T47D (cell line): ENCODE results near the gene CIAO2B.
"Not testable (repeated sequence)": the region's sequence is repeated elsewhere in the genome, so short reads cannot be mapped to it uniquely, and the experiment has no call there.

ENCODE experiments used
- DNase-seq, 2 experiments: peaks; one replicate each; pipeline versions ENCODE4 v3.0.0 to v3.0.0-alpha.2; 2011 to 2012; ENCODE audit warnings: low read depth in 1 of 2, low spot score in 1 of 2
- JUND ChIP-seq: IDR thresholded peaks from 2 replicates; pipeline ENCODE4 v1.6.1; 2012; ENCODE audit warnings: low read depth
- in situ Hi-C: cut with HindIII; loops from 2 replicates; pipeline ENCODE4 v1.10.0; 2016; ENCODE audit warnings: low sequenced_read_pairs, low pct_unique_long_range_greater_than_20kb

Gene CIAO2B

DNA sequence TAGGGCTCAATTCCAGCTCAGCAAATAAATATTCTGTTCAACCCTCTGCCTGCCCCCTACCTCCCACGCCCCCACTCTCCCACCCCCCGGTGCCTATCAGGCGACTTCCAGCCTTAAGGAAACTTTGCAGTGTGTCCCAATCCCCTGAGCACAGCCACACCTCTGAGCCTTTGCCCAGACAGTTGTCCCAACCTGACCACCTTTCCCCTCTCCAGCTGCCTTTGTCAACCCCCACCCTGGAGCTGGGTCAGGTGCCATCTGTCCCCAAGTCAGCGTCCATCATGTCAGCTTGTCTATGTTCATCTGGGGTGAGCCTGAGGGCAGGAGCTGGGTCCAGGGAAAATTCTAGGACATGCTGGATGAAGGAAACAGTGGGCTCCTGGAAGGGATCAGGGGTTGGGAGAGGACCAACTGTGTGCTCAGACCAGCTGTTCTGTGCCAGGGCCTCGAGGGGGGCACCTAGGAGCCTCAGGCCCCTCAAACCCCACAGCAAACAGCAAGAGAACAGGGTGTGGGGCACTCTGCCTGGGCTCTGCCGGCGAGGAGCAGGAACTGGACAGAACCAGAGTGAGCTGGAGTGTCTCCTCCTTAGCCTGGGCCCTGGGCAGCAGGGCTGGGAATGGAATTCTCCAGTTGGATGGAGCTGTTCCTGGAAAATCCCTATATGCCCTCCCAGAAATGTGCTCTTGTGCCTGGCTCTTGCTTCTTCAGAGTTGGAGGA is 33.3 kb downstream of the CIAO2B start:
- in situ Hi-C loops: no loop called here
- DNase-seq: peak in 1 of 2 experiments; percentile 0
- TF ChIP-seq JUND: no peak

- no peak for TF ChIP-seq JUND
- no peak for DNase-seq
- in situ Hi-C loops: no loop called here
Measured at GRCh38 chr16:66899945-66900710, 34.1 kb downstream of the CIAO2B start.

- DNase-seq: no peak
- in situ Hi-C loops: no loop called here
- no peak for TF ChIP-seq JUND
Measured at GRCh38 chr16:66899310-66899944, 34.8 kb downstream of the CIAO2B start.

- DNase-seq: no peak
- in situ Hi-C loops: no loop called here
- TF ChIP-seq JUND: no peak
Measured at GRCh38 chr16:66898933-66899309, 35.3 kb downstream of the CIAO2B start.

DNA sequence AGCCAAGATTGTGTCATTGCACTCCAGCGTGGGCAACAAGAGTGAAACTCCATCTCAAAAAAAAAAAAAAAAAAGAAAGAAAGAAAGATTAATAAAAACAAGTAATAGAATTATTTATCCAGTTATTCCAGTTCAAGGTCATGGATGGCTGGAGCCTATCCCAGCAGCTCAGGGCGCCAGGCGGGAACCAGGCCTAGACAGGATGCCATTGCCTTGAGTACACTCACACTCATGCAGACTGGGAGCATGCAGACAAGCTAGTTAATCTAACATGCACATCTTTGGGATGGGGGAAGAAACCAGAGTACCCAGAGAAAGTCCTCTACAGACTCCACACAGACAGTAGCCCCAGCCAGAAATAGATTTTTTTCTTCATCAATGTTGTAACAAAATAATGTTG is 36.0 kb downstream of the CIAO2B start:
- no peak for TF ChIP-seq JUND
- in situ Hi-C loops: no loop called here
- no peak for DNase-seq

DNA sequence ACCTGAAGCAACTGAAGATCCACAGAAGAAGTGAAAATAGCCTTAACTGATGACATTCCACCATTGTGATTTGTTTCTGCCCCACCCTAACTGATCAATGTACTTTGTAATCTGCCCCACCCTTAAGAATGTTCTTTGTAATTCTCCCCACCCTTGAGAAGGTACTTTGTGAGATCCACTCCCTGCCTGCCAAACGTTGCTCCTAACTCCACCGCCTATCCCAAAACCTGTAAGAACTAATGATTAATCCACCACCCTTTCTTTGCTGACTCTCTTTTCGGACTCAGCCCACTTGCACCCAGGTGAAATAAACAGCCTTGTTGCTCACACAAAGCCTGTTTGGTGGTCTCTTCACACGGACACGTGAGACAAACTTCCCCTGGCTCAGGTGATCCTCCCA is 37.5 kb downstream of the CIAO2B start:
- in situ Hi-C loops, DNase-seq: not testable (repeated sequence)

DNA sequence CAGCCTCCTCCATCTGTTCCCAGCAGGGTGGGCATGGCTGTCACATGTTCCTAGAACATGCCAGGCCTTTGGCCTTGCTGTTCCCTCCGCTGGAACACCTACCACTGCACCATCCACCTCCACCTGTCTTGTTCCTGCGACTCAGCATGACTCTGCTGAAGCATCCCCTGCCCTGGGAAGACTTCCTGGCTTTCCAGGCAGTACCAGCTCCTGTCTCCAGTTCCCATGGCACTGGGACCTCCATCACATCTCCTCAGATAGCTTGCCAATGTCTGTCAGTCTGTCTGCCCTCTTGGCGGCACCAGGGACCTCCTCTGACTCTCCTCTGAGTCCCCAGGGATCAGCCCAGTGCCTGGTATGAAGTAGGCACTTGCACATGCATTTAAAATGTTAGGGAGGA is 38.2 kb downstream of the CIAO2B start:
- in situ Hi-C loops: no loop called here
- no peak for TF ChIP-seq JUND
- DNase-seq: no peak

DNA sequence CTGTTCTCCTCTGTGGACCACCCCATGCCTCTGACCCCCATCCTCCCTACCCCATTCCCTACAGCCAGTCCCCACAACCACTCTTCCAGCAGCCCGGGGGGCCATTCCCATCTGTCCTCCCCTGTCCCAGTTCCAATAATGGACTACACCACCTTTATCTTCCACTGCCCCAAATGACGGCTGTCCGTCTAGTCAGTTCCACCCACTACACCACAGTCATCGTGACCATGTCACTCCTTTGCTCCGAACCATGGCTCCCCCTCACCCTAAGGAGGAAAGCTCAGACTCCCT is 38.6 kb downstream of the CIAO2B start:
- no peak for TF ChIP-seq JUND
- DNase-seq: no peak
- in situ Hi-C loops: no loop called here

DNA sequence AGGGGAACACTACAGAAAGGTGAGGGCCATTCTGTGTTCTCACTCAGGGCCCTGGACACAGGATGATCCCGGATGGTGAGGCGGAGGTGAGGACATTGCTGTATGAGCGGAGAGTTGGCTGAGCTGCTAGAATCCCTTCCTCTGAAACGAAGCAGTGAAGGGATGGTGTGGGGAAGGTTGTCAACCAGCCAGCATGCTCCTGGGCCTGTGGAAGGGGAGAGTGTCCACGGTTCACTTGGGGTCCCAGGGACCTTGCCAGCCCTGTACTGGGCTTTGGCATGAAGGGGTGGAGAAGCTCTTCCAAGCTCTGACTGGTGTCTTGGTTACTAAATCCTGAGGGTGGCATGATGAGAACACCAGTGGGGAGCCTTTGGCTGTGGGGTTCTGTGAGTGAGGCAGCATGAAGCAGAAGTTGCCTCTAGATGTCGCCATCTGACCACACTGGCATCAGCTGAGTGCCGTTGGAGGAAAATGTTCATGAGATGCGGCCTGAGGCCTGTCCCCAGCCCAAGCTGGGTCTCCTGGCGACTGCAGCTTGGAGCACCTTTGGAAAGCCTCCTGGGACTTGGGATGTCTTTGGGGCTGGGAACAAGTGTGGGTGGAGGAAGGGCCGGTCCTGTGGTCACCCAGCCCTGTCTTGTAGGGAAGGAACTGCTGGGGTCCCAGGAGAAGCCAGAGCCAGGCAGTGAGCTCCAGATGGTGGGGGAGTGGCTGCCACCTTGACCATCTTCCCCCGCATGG is 39.1 kb downstream of the CIAO2B start:
- no peak for TF ChIP-seq JUND
- peak; percentile 33 to 80 for DNase-seq

DNA sequence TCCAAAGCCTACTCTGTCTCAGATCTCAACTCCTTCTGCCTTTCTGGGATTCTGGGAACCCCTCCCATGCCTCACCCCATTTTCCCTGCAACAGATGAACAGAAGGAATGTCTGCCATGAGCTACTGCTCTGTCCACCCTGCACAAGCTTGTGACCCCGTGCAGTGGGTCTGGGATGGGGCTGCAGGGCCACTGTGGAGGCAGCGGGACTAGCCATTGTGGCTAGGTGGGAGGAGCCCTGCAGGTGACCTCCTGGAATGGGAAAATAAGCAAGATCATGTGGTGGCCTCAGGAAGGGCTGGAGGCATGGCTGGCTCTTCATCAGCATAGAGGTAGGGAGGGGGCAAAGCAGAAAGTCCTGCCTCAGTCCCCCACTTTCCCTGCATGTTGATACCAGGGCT is 40.1 kb downstream of the CIAO2B start:
- TF ChIP-seq JUND: no peak
- no peak for DNase-seq
- in situ Hi-C loops: no loop called here

More for the DNA sequence above, 39.1 kb downstream of the CIAO2B start:
- in situ Hi-C loops: no loop called here

DNA sequence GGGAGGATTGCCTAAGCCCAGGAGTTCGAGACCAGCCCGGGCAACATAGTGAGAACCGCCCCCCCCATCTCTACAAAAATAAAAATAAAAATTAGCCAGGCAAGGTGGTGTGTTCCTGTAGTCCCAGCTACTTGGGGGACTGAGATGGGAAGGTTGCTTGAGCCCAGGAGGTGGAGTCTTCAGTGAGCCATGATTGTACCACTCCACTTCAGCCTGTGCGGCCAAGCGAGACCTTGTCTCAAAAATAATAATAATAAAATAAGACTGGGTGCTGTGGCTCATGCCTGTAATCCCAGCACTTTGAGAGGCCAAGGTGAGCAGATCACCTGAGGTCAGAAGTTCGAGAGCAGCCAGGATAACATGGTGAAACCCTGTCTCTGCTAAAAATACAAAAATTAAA is 42.4 kb downstream of the CIAO2B start:
- no peak for TF ChIP-seq JUND
- in situ Hi-C loops: no loop called here
- DNase-seq: no peak

- no peak for DNase-seq
- in situ Hi-C loops: no loop called here
- no peak for TF ChIP-seq JUND
Measured at GRCh38 chr16:66891360-66891759, 42.8 kb downstream of the CIAO2B start.

DNA sequence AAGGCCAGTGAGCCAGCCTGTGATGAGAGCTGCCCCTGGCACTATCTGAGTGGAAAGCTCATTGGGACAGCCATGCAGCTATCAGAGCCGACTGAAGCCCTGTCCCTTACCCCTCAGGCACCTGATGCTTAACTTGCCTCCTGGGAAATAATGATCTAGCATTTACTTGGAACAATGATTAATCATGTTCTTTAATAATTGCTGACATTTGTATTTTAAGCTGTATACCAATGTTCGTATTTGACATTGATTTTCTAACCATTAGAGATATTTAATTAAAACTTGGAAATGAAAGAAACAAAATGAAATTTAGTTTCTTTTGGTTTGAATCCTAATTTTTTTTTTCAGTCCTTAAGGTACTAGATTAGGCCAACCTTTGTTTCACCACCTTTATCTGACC is 43.4 kb downstream of the CIAO2B start:
- no peak for TF ChIP-seq JUND
- DNase-seq: no peak
- in situ Hi-C loops: no loop called here
